NOMO-1 treated with DMSO at 0.1 percent for 48 hours (cell line): Measurements from ENCODE around the gene SMAD6.
"Not testable (repeated sequence)": the region's sequence is repeated elsewhere in the genome, so short reads cannot be mapped to it uniquely, and the experiment has no call there.

ENCODE experiments used
- DNase-seq: peaks from one replicate; lab custom pipeline; 2025; ENCODE audit not compliant: unreplicated experiment; lab: John Stamatoyannopoulos, UW

Gene SMAD6

DNA sequence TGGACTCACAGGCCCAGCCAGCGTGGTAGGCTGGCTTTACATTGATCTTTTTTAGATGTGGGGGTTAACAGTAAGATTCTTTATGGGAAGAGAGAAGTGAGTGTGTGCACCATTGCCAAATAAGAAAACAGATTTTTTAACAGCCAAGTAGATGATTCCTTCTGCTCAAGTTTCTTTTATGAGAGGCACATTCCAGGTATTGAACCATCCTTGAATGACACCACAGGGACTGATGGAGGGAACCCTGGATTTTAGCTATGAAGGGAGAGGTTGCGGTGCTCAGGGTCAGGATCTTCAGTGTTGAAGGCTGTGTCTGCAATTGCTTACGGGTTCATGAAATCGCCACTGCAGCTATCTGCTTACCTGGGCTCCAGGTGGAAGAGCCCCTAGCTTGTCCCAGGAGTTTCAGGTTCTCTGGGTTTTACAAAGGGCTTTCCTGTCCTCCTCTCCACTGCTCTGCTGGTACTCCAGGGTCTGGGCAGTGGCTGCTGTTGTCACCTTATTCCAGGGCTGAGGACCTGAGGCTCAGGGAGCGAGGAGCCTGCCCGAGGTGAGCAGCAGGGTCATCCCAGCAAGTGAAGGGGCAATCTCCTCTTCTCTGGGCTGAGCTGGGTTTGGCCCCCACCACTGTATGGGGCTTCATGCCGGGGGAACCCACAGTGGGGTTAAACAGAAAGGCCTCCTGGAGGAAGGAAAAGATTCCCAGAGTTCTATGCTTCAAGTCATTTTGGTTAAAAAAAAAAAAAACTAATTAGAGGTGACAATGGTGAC is 53.4 kb downstream of the SMAD6 start:
- DNase-seq, result no peak

DNA sequence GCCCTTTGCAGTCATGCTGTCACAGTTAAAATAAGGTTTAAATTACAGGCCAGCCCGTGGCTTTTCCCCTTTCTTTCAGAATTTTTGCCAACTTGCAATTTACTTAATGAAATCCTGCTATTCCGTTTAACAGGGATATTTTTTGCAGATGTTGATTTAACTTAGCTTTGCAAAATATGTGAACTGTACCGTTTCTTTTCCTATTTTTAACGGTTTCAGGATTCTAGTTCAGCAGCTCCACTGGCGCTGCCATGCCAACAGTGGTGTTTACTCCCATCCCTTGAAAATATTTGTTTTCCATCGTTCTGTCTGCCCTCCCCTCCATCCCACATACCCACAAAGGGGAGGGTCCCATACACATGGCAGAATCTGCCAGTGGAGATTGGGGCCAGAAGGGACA is 54.3 kb downstream of the SMAD6 start:
- DNase-seq, result no peak

GRCh38 chr15:66757030-66757429 is 55.0 kb downstream of the SMAD6 start:
- no peak for DNase-seq

GRCh38 chr15:66757521-66757920 is 55.5 kb downstream of the SMAD6 start:
- DNase-seq, result no peak

DNA sequence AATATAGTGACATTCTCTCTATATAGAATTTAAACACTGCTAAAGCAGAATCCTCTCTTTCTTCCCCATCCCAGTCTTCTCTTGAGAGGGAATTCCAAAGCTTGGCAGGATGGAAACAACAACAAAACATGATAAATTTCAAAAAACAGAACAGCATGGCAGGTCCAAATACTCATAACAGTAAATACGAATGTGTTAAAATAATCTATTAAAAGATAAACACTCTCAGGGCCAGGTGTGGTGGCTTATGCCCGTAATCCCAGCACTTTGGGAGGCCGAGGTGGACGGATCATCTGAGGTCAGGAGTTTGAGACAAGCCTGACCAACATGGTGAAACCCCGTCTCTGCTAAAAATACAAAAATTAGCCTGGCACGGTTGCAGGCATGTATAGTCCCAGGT is 56.2 kb downstream of the SMAD6 start:
- not testable (repeated sequence) for DNase-seq

DNA sequence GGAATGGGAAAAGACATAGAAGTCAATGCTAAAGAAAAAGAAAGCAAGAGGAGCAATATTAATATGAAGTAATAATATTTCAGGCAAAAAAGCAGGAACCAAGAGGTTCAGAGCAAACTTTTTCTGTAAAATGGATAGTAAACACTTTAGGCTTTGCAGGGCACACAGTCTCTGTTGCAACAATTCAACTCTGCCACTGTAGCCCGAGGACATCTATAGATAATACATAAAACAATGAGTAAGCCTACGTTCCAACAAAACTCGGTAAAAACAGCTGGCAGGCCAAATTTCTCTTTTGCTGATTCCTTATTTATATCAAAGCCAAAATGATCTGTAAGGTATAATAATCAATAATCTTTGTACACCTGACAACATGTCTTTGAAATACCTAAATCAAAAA is 56.8 kb downstream of the SMAD6 start:
- DNase-seq, result no peak

DNA sequence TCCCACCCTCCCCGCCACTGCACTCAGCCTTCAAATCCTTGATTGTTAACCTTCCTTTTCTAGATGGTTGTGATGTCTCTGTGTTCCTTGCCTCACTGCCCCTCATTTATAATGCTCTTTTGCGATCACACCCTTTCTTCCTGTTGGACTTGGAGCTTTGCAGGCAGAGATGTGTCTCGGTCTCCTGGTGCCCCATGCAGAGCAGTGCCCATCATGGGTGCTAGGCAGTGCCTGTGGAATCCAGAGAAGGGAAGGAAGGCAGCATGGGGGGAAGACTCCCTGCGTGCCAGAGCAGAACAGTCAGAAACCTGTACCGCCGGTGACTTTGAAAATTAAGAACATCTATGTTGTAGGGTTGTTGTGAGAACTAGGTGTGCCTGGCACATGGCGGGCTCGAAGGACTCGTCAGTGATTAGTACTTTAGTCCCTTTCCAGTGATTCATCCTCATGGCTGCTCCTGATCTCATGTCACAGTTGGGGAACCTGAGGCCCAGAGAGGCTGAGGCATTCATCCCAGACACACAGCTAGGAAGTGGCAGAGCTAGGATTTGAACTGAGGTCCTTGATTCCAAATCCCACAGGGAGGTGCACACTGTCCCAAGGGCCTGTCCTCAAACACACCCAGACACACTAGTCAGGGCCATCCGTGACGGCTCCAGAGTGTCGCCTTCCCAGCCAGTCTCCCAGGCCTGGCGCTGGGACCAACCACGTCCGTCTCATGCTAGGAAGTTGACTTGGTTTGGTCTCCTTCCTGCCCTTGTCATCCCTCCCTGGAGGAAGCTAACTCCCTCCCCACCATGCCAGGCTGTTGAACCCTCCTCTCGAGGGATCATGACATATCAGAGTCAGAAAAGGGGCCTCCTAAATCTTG is 58.3 kb downstream of the SMAD6 start:
- DNase-seq, result no peak

- no peak for DNase-seq
Measured at GRCh38 chr15:66760968-66761725, 59.1 kb downstream of the SMAD6 start.

DNA sequence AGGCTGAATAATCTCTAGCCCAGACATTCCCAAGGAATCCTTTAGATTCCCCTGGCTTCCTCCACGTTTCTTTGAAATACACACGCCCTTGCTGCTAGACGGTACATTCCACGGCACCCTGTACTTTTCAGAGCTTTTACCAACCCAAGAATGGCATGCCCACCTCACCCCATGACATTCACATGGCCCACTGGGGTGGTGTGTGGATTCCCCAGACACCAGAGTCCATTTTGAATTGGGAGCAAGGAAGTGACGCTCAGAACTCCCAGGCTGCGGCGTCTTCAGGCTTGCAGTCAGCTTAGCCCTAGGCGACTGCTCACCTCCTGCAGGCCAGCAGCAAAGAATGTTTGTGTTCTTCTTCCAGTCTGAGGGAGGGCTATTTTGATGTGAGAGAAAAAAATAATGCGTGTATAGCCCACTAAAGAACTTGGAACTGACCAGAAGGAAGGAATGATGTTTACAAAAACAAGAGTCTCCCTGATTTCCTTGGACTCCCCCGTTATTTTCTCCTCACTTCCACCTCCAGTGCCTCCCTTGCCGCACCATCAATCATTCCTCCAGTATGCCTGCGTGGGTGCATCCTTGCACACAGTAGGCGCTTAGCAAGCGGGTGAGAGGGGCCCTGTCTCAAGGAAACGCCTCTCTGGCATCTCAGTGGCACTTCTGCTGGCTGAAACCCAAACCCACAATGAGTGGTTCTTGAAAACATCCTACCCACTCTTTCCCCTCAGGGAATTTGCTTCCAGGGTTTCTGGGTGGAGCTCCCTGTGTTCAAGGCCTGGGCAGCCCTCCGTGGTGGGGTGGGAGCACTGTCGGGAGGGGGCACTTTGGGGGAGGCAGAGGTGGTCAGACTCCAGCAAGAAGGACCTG is 59.9 kb downstream of the SMAD6 start:
- no peak for DNase-seq

GRCh38 chr15:66763186-66764071 is 61.4 kb downstream of the SMAD6 start:
- peak; percentile 4 for DNase-seq

DNA sequence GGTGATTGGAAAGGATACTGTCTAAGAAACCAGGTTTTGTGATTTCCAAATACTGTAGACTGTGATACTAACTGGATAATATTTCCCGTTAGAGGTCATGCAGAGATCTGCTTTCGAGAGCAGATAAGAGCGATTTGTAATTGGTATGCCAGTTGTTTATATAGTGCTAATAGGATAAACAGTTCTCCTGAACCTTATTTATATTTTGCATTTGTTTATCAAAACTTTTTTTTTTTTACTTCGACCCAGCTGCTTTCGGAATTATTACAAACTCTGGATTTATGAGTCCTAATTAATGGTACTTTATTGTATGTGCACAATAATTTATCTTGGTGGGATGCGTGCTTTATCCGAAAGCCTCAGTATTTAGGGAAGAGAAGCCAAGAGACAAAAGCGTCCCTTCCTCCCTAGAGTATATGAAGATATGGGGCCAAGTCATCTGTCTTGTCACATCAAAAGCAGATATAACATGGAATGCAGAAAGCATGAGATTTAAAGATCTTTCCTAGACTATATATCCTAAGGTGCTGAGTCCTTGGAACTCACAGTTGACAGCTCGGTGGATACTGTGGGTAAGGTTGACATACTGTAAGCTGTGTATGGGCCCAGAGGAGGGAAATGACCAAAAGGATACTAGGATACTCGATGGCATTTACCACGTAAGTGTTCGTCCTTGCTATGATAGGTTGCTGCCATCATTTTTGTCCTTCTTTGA is 62.2 kb downstream of the SMAD6 start:
- DNase-seq, result no peak

DNA sequence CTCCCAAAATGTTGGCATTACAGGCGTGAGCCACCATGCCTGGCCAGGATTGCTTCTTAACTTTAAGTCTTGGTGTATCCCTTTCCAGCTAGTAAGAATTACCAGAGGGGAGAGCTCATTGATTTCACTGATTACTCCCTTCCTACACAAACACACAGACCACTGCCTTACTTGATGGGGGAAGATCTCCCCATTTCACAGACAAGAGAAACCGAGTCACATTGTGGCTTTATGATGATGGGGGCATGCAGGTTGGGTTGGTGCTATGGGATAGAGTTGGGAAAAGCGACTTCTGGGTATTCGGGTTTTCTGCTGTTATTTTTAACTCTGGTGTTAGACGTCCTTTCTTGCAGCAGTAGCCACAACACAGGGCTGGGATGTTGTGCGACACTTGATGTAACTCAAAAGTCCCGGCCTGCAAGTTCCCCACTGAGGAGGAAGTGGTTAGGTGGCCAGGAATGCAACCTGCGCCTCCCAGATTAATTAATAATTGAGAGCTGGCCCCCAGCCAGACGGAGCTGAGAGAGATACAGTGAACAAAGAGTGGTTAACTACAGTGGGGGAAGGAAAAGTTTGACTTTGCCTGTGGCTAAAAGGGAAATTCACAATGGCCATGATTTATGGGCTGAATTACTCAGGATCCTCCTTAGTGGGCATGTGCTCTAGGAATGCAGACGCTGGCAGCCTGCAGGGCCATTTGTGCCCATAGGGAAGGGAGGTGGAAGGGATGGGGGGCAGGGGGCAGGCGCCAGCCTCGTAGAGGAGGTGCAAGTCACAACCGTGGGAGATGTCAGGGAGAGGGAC is 63.6 kb downstream of the SMAD6 start:
- peak; percentile 71 for DNase-seq

GRCh38 chr15:66766282-66767230 is 64.5 kb downstream of the SMAD6 start:
- no peak for DNase-seq

DNA sequence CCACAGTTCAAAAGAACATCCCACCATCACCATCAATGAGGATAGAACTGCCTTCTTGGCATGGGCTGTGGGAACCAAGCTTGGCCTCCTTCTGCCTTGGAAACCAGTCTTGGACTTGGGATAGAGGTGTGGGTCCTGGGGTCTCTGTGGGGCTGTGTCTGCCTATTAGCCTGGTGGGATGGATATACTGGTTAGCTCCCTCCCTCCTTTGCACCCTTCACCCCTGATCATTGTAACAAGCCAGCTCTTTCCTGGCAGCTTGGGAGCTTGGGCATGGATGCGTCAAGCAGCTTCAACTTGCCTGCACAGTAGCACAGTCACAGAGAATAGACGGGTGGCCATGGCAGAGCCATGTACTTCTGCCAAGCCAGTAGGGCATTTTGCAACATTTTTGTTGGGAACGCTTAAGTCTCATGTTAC is 65.2 kb downstream of the SMAD6 start:
- DNase-seq, result no peak

DNA sequence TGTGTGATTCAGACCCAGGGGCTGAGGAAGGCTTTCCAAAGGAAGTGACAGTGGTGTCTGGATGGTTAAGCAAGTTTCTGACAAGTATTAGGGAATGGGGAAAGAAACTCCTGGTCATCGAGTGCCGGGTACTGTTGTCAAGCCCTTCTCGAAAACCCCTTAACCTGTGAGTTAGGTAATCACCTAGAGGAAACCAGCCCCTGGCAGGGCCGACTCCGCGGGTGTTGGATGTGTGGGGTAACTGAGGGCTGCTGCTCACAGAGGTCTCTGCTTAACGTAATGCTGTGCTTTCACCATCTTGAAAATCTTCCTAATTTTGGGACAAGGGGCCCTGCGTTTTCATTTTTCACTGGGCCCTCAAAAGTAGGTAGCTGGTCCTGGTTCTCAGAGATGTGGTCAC is 67.0 kb downstream of the SMAD6 start:
- no peak for DNase-seq

- DNase-seq, result no peak
Measured at GRCh38 chr15:66770518-66771350, 68.7 kb downstream of the SMAD6 start.
